ENCODE measurements around the gene VRK3. TPM values are rescaled to one million over a fixed set of nuclear protein-coding genes. Genes with fewer than 3 reads are reported as not detected.
"Not testable (repeated sequence)": the region's sequence is repeated elsewhere in the genome, so short reads cannot be mapped to it uniquely, and the experiment has no call there.

Gene VRK3
- total and polyA plus RNA-seq, 7 donors = 23.8 to 54.7 (median 28.6) TPM

GRCh38 chr19:49958144-49958543 lies 67.0 kb downstream of the VRK3 start:
- H3K4me1 ChIP-seq; ATAC-seq; intact Hi-C loops (cut with DNase I); H3K27me3 ChIP-seq (ENCODE audit: insufficient read depth in 3 of 3, low read length in 2 of 3); H3K4me3 ChIP-seq; H3K9me3 ChIP-seq; H3K27ac ChIP-seq; DNase-seq; H3K36me3 ChIP-seq (ENCODE audit: insufficient read depth in 1 of 2, low read depth in 1 of 2): not testable (repeated sequence)
- WGBS, 3 donors = 27 to 53% (median 50%) methylated on average over 8 to 9 of the region's 9 CpGs

GRCh38 chr19:49957262-49957915 lies 67.8 kb downstream of the VRK3 start:
- Histone ChIP-seq H3K27ac (no peak overlapping the region), H3K36me3 (ENCODE audit: insufficient read depth in 1 of 2, low read depth in 1 of 2) (no peaks in the 10 kb centered on the region), H3K27me3 (ENCODE audit: insufficient read depth in 3 of 3, low read length in 2 of 3) (peaks cover 0 to 12% (median 0%) of the 10 kb centered on the region in 3 donors), H3K4me3 (no peak overlapping the region), H3K4me1 (peaks cover 4% of the 10 kb centered on the region), H3K9me3 (no peaks in the 10 kb centered on the region)
- DNase-seq (no peak), ATAC-seq (no peak)
- TF ChIP-seq, protein P1, sequence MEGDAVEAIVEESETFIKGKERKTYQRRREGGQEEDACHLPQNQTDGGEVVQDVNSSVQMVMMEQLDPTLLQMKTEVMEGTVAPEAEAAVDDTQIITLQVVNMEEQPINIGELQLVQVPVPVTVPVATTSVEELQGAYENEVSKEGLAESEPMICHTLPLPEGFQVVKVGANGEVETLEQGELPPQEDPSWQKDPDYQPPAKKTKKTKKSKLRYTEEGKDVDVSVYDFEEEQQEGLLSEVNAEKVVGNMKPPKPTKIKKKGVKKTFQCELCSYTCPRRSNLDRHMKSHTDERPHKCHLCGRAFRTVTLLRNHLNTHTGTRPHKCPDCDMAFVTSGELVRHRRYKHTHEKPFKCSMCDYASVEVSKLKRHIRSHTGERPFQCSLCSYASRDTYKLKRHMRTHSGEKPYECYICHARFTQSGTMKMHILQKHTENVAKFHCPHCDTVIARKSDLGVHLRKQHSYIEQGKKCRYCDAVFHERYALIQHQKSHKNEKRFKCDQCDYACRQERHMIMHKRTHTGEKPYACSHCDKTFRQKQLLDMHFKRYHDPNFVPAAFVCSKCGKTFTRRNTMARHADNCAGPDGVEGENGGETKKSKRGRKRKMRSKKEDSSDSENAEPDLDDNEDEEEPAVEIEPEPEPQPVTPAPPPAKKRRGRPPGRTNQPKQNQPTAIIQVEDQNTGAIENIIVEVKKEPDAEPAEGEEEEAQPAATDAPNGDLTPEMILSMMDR (IDR thresholded peaks at IDR 0.05) = no peak
- WGBS, 3 donors = 86 to 88% (median 87%) methylated on average over 10 of the region's 10 CpGs
- intact Hi-C loops (cut with DNase I) = no loop called here

- H3K9me3 ChIP-seq = no peaks in the 10 kb centered on the region
- H3K4me3 ChIP-seq = no peak overlapping the region
- peaks cover 0 to 19% (median 7%) of the 10 kb centered on the region in 3 donors for H3K27me3 ChIP-seq (ENCODE audit: insufficient read depth in 3 of 3, low read length in 2 of 3)
- no peaks in the 10 kb centered on the region for H3K36me3 ChIP-seq (ENCODE audit: insufficient read depth in 1 of 2, low read depth in 1 of 2)
- intact Hi-C loops (cut with DNase I) = no loop called here
- no peak for DNase-seq
- TF ChIP-seq, protein P1 (IDR thresholded peaks at IDR 0.05) = no peak
- WGBS, 3 donors = 81 to 85% (median 85%) methylated on average over 9 of the region's 9 CpGs
- no peak for ATAC-seq
- H3K27ac ChIP-seq = no peak overlapping the region
- peaks cover 4% of the 10 kb centered on the region for H3K4me1 ChIP-seq
These were observed 69.1 kb downstream of the VRK3 start for GRCh38 chr19:49956115-49956495.

DNA sequence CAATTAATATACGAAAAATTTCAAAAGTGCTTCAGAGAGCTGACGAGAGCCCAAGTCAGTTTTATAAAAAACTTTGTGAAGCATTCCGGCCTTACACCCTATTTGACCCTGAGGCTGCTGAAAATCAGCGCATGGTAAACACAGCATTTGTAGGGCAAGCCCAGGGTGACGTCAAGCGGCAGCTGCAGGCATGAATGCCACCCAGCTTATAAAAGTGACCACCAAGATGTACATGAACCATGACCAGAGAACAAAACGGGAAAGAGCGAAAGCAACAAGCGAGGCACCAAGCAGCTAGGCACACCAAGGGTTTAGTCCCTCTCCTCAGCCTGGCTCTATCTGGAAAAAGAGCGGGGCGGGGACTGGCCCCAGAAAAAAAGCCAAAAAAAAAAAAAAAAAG lies 70.2 kb downstream of the VRK3 start:
- no peaks in the 10 kb centered on the region for H3K36me3 ChIP-seq (ENCODE audit: insufficient read depth in 1 of 2, low read depth in 1 of 2)
- no peaks in the 10 kb centered on the region for H3K9me3 ChIP-seq
- H3K4me1 ChIP-seq = peaks cover 4% of the 10 kb centered on the region
- peaks cover 0 to 19% (median 9%) of the 10 kb centered on the region in 3 donors for H3K27me3 ChIP-seq (ENCODE audit: insufficient read depth in 3 of 3, low read length in 2 of 3)
- no peak for ATAC-seq
- no peak overlapping the region for H3K27ac ChIP-seq
- TF ChIP-seq, protein P1 (IDR thresholded peaks at IDR 0.05) = no peak
- WGBS, 3 donors = 32 to 46% (median 34%) methylated on average over 11 of the region's 11 CpGs
- H3K4me3 ChIP-seq = no peak overlapping the region
- intact Hi-C loops (cut with DNase I) = no loop called here
- no peak for DNase-seq

DNA sequence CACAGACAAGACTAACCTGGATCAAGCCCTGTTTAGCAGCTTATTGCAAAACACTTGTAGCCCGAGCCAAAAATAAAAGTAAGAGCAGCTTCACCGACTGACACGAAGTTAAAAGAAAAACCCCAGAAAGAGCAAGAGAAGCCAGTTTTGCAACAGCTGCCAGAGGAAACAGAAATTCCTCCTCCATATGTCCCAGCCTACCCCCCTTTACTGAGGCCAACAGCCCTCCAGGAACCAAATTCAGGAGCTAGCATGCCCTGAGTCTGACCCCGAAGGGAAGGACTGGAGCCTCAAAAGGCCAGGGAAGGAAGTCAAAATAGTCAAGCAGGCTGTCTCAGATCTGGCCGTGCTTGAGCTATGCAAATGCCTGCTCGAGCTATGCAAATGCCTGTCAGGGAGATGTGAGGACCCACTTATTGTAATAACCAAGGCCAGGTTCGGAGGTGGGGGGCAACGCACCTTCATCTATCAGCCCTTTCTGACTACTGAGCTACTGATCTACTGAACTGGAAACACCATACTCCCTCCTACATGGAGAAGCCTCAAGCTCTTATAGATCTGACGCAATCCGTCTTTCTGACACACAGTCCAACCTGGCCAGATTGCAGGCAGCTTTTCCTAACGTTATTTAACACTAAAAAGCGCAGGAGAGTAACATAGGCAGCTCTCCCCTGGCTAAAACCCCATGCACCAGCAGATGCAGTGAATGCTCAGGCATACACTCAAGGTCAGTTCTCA lies 70.9 kb downstream of the VRK3 start:
- Histone ChIP-seq H3K4me1 (peaks cover 4% of the 10 kb centered on the region), H3K4me3 (no peak overlapping the region), H3K27ac (no peak overlapping the region), H3K36me3 (ENCODE audit: insufficient read depth in 1 of 2, low read depth in 1 of 2) (no peaks in the 10 kb centered on the region), H3K9me3 (no peaks in the 10 kb centered on the region), H3K27me3 (ENCODE audit: insufficient read depth in 3 of 3, low read length in 2 of 3) (peaks cover 0 to 19% (median 9%) of the 10 kb centered on the region in 3 donors)
- TF ChIP-seq, protein P1 (IDR thresholded peaks at IDR 0.05) = no peak
- intact Hi-C loops (cut with DNase I) = no loop called here
- ATAC-seq = no peak
- DNase-seq = no peak
- 20 to 31% (median 21%) methylated on average over 12 of the region's 12 CpGs for WGBS, 3 donors

Data from psoas muscle (tissue), 8 donors.